ENCODE data around the gene ASAP2.
A peak's percentile ranks its signal among the peaks of the same experiment; 100 is the strongest.

The ASAP2 gene

DNA sequence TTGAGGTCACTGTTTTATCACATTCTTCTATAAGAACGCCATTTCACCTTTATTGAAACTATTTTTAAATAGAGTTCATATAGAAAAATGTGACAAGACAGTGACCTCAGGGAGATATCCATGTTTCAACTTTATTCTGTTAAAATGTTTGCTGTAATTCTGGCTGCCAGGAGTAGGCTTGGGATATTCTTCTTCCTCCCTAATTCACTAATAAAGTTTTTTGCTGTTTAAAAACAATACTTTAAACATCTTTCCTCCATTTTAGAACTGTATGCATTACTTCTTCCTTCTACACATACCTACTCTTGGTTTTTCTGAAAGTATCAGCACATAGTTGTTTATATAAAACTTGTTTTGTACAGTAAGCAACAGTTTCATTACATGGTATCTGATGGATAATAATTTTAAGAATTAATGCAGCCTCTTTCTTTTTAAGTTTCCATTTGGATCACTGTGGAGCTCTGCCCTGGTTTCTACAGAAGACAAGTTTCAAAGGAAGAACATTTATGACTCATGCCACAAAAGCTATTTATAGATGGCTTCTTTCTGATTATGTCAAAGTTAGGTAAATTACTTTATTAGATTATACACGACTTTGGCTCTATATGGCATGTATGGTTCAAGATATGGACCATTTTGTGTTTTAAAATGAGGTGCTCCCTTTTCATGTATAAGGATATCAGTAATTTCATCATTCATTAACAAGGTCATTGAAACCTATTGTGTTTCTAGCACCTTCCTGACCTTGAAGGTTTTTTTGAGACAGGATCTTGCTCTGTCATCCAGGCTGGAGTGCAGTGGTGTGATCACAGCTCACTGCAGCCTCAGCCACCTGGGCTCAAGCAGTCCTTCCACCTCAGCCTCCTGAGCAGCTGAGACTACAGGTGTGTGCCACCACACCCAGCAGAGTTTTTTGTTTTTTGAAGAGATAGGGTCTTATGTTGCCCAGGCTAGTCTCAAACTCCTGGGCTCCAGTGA, 224.0 kb downstream of the ASAP2 start:
- DNase-seq (ENCODE audit: low read depth) = no peak

DNA sequence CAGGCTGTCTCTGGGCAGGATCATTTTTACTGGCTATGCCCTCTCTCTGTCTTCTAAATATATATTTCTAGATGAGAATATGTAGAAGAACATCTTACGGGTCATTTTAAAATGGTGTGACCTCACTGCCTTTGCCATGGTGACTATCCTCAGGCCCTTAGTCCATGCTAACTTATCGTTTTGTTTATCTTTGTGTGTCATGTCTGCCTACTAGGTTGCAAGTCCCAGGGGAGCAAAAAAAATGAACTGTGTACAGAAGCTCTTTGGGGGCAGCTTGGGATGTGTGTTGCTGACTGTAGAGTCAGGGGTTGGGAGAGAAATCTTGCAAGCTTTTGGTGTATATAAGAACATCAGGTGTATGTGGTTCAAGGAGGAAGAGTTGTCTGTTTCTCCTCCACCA, 227.9 kb downstream of the ASAP2 start:
- peak; percentile 6 for DNase-seq (ENCODE audit: low read depth)

DNA sequence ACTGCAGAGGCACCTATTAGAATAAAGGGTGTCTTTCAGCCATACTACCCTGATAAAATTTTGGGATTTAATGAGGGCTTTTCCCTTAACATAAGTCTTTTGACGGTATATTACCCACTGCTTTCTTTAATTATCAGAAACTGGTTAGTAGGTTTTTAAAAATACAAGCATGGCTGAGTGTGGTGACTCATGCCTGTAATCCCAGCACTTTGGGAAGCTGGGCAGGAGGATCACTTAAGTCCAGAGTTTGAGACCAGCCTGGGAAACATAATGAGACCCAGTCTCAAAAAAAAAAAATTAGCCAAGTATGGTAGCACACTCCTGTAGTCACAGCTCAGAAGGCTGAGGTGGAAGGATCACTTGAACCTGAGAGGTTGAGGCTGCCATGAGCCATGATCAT, 232.9 kb downstream of the ASAP2 start:
- no peak for DNase-seq (ENCODE audit: low read depth)

DNA sequence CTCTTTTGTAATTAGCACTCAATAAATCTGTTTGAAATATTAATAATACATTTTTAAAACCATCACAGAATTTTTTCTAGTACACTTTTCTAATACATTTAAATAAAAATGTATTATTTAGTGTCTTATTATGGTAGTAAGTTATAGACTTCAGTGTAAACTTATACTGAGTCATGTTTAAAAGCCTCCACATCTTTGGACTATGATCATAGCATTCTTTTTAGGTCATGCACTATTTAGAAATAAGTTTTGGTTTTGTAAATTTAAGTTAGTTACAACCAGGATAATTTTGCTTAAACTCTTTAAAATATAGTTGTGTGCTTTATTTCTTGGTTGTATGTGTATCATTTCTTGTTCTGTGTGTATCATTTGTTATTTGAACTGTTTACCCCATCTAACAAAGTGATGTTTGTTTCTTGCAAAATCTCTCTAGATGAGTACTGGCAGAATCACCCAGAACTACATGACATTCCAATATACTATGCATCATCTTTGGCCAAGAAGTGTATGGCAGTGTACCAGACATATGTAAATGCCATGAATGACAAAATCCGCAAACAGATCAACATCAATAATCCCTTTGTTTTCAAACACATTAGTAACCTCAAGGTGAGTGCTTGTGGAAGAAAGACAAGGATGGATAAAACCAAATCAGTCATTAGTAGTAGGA, 233.6 kb downstream of the ASAP2 start:
- DNase-seq (ENCODE audit: low read depth) = peak; percentile 70

DNA sequence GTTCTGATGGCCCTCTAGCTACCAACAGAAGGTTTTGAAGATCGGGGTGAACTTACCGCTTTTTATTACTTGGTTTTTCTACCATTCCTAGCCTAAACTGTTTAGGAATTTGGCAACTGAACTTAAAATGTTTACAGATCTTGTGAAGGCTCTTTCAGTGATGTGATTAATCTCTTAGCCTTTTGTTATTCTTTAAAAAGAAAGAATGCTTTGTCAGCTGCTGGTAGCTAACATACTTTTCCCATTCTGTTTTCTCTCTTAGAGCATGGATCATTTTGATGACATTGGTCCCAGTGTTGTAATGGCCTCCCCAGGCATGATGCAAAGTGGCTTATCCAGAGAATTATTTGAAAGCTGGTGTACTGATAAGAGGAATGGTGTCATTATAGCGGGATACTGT, 234.9 kb downstream of the ASAP2 start:
- DNase-seq (ENCODE audit: low read depth) = no peak

DNA sequence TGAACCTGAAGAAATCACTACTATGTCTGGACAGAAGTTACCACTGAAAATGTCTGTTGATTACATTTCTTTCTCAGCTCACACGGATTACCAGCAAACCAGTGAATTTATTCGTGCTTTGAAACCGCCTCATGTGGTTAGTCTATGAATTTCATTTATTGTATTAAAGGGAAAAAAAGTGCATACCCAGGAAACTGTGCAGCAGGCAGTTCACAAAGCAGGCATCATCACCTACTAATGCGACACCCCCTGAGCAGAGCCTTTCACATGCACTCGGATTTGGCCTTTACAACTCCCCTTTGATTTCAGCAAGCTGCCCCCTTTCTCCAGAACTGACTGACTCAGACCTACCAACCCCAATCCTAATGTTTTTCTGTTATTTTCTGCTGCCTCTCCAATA, 236.9 kb downstream of the ASAP2 start:
- no peak for DNase-seq (ENCODE audit: low read depth)

DNA sequence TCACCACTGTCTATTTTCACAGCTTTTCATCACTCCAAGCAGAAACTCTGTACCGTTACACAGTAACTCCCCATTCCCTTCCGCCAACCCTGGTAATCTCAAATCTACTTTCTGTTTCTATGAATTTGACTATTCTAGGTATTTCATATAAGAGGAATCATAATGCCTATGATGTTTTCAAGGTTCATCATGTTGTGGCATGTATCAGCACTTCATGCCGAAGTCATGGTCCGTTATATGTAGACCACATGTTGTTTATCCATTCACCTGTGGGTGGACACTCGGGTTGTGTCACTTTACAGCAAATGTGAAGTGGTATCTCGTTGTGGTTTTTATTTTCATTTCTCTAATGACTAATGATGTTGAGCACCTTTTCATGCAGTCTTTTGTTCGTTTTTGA, 238.5 kb downstream of the ASAP2 start:
- DNase-seq (ENCODE audit: low read depth) = no peak

DNA sequence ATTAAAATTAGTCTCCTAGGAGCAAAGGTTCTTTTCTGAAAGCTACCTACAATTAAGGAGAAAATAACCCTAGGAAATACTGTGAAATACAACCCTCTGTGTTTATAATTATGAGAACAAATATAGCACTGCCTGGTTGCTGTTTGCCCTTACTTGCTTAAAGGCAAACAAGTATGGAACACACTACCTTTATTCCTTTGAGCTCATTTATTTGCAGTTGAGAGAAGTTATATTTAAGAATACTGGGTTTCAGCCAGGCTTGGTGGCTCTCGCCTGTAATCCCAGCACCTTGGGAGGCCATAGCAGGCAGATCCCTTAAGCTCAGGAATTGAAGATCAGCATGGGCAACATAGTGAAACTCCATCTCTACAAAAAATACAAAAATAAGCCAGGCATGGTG, 244.6 kb downstream of the ASAP2 start:
- DNase-seq (ENCODE audit: low read depth) = no peak
